ENCODE data around the gene PEDS1. TPM values are rescaled to one million over a fixed set of nuclear protein-coding genes. Genes with fewer than 3 reads are reported as not detected.
"Not testable (repeated sequence)": the region's sequence is repeated elsewhere in the genome, so short reads cannot be mapped to it uniquely, and the experiment has no call there.

PEDS1 gene
- total RNA-seq, 1 donor from 2014 or later = 15.2 TPM

- DNase-seq (ENCODE audit: low spot score); intact Hi-C loops (cut with DNase I): not testable (repeated sequence)
Observed at GRCh38 chr20:50106669-50107068, 46.9 kb downstream of the PEDS1 start.

Other genes with a start within 250 kb of the PEDS1 start
- 4.9 TPM for gene SPATA2, start 238.2 kb downstream of the PEDS1 start, total RNA-seq
- 45.8 TPM for gene RNF114, start 217.3 kb downstream of the PEDS1 start, total RNA-seq
- gene SNAI1, start 170.7 kb downstream of the PEDS1 start, total RNA-seq = 4.3 TPM
- gene UBE2V1, start 40.6 kb downstream of the PEDS1 start, total RNA-seq = 70.3 TPM
- 33.2 TPM for gene CEBPB, start 37.1 kb upstream of the PEDS1 start, total RNA-seq